K562 (cell line): ENCODE measurements around the gene MOB1B. TPM values are rescaled to one million over a fixed set of nuclear protein-coding genes. Genes with fewer than 3 reads are reported as not detected.

Experiments
- BHLHE40 ChIP-seq: IDR thresholded peaks from 2 replicates; pipeline ENCODE4 v1.6.1; 2011; ENCODE audit warnings: low read length, improper control_type of control experiment
- CAMTA2 ChIP-seq: fragments of 250-450 bp; sonication (Bioruptor Pico); conservative IDR thresholded peaks from 2 replicates; pipeline ENCODE4 v1.5.1; 2022
- DPF2 ChIP-seq: fragments of 450-650 bp; IDR thresholded peaks from 2 replicates; pipeline ENCODE4 v1.6.1; 2016
- ELF4 ChIP-seq: fragments of 450-650 bp; formaldehyde crosslinking; IDR thresholded peaks from 2 replicates; pipeline ENCODE4 v1.4.0; 2022; ENCODE audit warnings: missing genetic modification characterization
- MBD2 ChIP-seq: sonication (generic); IDR thresholded peaks from 2 replicates; pipeline ENCODE4 v1.6.1; 2016; ENCODE audit warnings: low read depth, borderline replicate concordance
- MXI1 ChIP-seq: IDR thresholded peaks from 2 replicates; pipeline ENCODE4 v1.6.1; 2011; ENCODE audit warnings: low read depth, mild to moderate bottlenecking, improper control_type of control experiment, low read length
- NR0B1 ChIP-seq: fragments of 450-650 bp; IDR thresholded peaks from one replicate; pipeline ENCODE4 v1.6.1; 2018; ENCODE audit warnings: mild to moderate bottlenecking, moderate library complexity; ENCODE audit not compliant: partially characterized antibody
- NR2C2 ChIP-seq, 2 experiments: fragments of 200-800 bp in 1 of 2; sonication (Bioruptor generic) in 1 of 2; sonication (generic) in 1 of 2; formaldehyde crosslinking in 1 of 2; IDR thresholded peaks; 2 replicates each; pipeline versions ENCODE4 v1.6.1 to v1.8.0; 2016 to 2022; ENCODE audit warnings: mild to moderate bottlenecking in 1 of 2, missing compliant biosample characterization in 1 of 2, missing genetic modification characterization in 1 of 2, missing genetic modification reagents in 1 of 2
- SMAD3 ChIP-seq: fragments of 450-650 bp; formaldehyde crosslinking; conservative IDR thresholded peaks from 2 replicates; pipeline ENCODE4 v1.4.0; 2020; ENCODE audit warnings: mild to moderate bottlenecking
- SMARCA4 ChIP-seq: fragments of 450-650 bp; IDR thresholded peaks from 2 replicates; pipeline ENCODE4 v1.6.1; 2016
- SREBF1 ChIP-seq: fragments of 150-350 bp; IDR thresholded peaks from 2 replicates; pipeline ENCODE4 v1.6.1; 2014; ENCODE audit warnings: antibody characterized with exemption, low read depth, low read length, borderline replicate concordance
- TEAD1 ChIP-seq, 2 experiments: fragments of 450-650 bp in 1 of 2; sonication (generic) in 1 of 2; formaldehyde crosslinking; IDR thresholded peaks; 2 replicates each; pipeline versions ENCODE4 v1.4.0 to v1.8.0; 2020 to 2022; ENCODE audit warnings: mild to moderate bottlenecking in 2 of 2, missing genetic modification reagents in 1 of 2
- THRB ChIP-seq: fragments of 450-650 bp; formaldehyde crosslinking; conservative IDR thresholded peaks from 2 replicates; pipeline ENCODE4 v1.4.0; 2022; ENCODE audit warnings: mild to moderate bottlenecking, missing genetic modification characterization
- ZBTB11 ChIP-seq, 3 experiments: fragments of 200-800 bp in 1 of 3; fragments of 250-450 bp in 1 of 3; fragments of 450-650 bp in 1 of 3; sonication (Bioruptor Pico) in 1 of 3; sonication (Bioruptor generic) in 1 of 3; formaldehyde crosslinking in 1 of 3; IDR thresholded peaks; 2 replicates each; pipeline versions ENCODE4 v1.6.1 to v1.8.0; 2016 to 2022; ENCODE audit warnings: mild to moderate bottlenecking in 2 of 3, missing genetic modification characterization in 2 of 3, missing compliant biosample characterization in 1 of 3, moderate library complexity in 1 of 3
- ZBTB49 ChIP-seq: sonication (generic); formaldehyde crosslinking; IDR thresholded peaks from 2 replicates; pipeline ENCODE4 v1.8.0; 2022; ENCODE audit warnings: missing genetic modification reagents, mild to moderate bottlenecking, borderline replicate concordance
- ZNF639 ChIP-seq, 2 experiments: fragments of 200-800 bp in 1 of 2; sonication (Bioruptor generic) in 1 of 2; sonication (generic) in 1 of 2; formaldehyde crosslinking in 1 of 2; IDR thresholded peaks in 1 of 2; conservative IDR thresholded peaks in 1 of 2; 2 replicates each; pipeline versions ENCODE4 v1.5.0 to v1.6.1; 2016 to 2020; ENCODE audit warnings: missing compliant biosample characterization in 1 of 2, missing genetic modification characterization in 1 of 2, missing genetic modification reagents in 1 of 2
- polyA plus RNA-seq, 8 experiments: library from polyadenylated mRNA; depleted of rRNA in 4 of 8; stranded (reverse) in 5 of 8; unstranded in 3 of 8; fragments of >200 nt; fragmentation: Nextera tagmentation in 2 of 8; fragmentation: Illumina TruSeq in 1 of 8; extraction: Ambion mirVana in 2 of 8; extraction: Trizol in 1 of 8; gene quantifications; 2 replicates each; pipeline versions ENCODE4 v1.2.1 to v1.2.3, GENCODE V29; 2011 to 2014; ENCODE audit warnings: inconsistent platforms in 1 of 8, missing spikeins in 1 of 8
- total RNA-seq, 7 experiments: library from RNA; depleted of rRNA in 6 of 7; stranded (reverse); fragments of >200 nt in 6 of 7; fragmentation: Illumina TruSeq in 2 of 7; extraction: Trizol in 2 of 7; gene quantifications; 2 replicates each; pipeline versions ENCODE4 v1.2.1 to v1.2.3, GENCODE V29; 2011 to 2021; ENCODE audit warnings: low replicate concordance in 1 of 7

Gene MOB1B
- total and polyA plus RNA-seq, 9 of the 15 experiments (the other 6 are each of a cell fraction or from before 2014, with no cell fraction given) = 8.4 to 37.8 (median 19.0) TPM

- TF ChIP-seq SREBF1 = no peak
- no peak for TF ChIP-seq MXI1
- no peak for TF ChIP-seq NR0B1
- TF ChIP-seq MBD2 = no peak; the same call in 1 of the 2 replicates
- TF ChIP-seq ZBTB11 (CRISPR knock-in tag; IDR thresholded peaks at IDR 0.05) = no peak; a peak in 1 of 6 replicates
- TF ChIP-seq CAMTA2 (CRISPR knock-in tag) = no peak
- TF ChIP-seq BHLHE40 = no peak
- TF ChIP-seq SMAD3 (CRISPR knock-in tag) = no peak
- no peak for TF ChIP-seq NR2C2 (CRISPR knock-in tag; IDR thresholded peaks at IDR 0.05)
- TF ChIP-seq NR2C2 (tag; IDR thresholded peaks at IDR 0.05) = 0 out of 2 replicates have a peak, but pooled peaks have one; percentile 36
- TF ChIP-seq TEAD1 (CRISPR knock-in tag; IDR thresholded peaks at IDR 0.05) = no peak
- TF ChIP-seq THRB (CRISPR knock-in tag) = no peak
- no peak for TF ChIP-seq DPF2
- TF ChIP-seq ZNF639 (CRISPR knock-in tag; conservative IDR thresholded peaks at IDR 0.05 in 1 of 2, IDR thresholded peaks at IDR 0.05 in 1 of 2) = peak in 1 of 2 experiments; percentile 65; a peak in 2 of 4 replicates
- TF ChIP-seq ZBTB49 (CRISPR knock-in tag) = no peak
- TF ChIP-seq SMARCA4 = 0 out of 2 replicates have a peak, but pooled peaks have one; percentile 30
- no peak for TF ChIP-seq ELF4
Observed at GRCh38 chr4:70901984-70902576, at the start of gene MOB1B (continued).
